Measurements from ENCODE around the gene RER1. TPM values are rescaled to one million over a fixed set of nuclear protein-coding genes. Genes with fewer than 3 reads are reported as not detected.

The RER1 gene
- total RNA-seq, 2 experiments from 2014 or later, result 146 to 174 TPM

DNA sequence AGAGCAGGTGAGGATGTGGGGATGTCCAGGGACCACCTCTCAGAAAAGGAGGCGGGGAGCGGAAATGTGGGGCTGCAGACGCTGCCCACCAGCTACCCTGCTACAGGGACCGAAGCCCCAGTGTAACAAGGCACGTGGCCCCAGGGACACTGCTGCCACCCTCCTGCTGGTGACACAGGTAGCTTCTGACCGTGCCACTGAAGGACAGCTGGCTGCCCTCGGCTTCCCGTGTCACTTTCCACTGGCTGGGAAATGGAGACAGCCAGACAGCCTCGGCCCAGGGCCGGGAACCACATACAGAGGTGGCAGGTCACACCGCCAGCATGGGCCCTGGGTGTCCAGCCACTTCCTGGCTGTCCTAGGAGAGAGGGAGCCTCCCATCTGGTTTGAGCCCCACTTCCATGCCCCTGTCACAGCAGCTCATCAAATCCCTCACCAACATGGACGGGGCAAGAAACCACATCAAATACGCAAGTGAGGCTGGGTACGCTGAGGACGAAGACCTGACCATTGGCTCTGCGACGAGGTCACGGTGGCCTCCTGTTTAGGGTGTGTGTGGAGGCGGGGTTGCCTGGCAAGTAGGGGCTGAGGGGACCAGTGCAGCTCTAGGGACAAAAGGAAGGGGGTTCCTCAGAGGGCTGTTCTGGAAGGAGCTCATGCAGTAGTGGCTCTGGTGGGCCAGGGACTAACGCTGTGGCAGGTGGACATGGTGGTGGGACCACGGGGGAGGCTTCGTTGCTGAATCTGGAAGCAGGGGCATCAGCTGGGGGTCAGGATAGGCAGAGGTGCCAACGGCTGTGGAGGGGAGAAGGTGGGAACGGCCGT, 15.7 kb downstream of the RER1 start:
- H3K27me3 Mint-ChIP-seq, result no peaks in the 10 kb centered on the region
- H3K36me3 Mint-ChIP-seq, result peaks cover 12% of the 10 kb centered on the region
- H3K9me3 Mint-ChIP-seq (ENCODE audit: low read depth), result no peaks in the 10 kb centered on the region
- CTCF ChIA-PET, result interaction anchor here (0.7 to 0.8 kb wide), 2 partner anchors 8 to 26 kb away, joined by 3 read pairs; no protein-coding TSS in a partner anchor
- H3K4me1 Mint-ChIP-seq, result peaks cover 9% of the 10 kb centered on the region
- no peak overlapping the region for H3K27ac Mint-ChIP-seq
- no peak overlapping the region for H3K4me3 Mint-ChIP-seq
- DNase-seq, result no peak
- ATAC-seq, result no peak

DNA sequence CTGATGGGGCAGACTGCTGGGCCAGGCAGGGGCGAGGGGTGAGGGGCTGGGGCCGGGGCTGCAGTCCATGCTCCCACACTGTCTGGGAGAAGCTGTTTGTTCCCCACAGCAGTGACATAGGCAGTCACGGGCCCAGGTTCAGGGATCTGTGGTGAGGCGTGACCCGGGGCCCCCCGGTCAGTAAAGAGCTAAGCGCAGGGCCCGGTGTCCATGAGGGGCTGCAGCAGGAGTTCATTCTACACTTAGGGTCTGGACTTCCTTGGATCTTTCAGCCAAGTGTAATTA, 16.3 kb downstream of the RER1 start:
- peaks cover 12% of the 10 kb centered on the region for H3K36me3 Mint-ChIP-seq
- ATAC-seq, result no peak
- H3K9me3 Mint-ChIP-seq (ENCODE audit: low read depth), result no peaks in the 10 kb centered on the region
- no peak for DNase-seq
- peaks cover 9% of the 10 kb centered on the region for H3K4me1 Mint-ChIP-seq
- no peak overlapping the region for H3K4me3 Mint-ChIP-seq
- CTCF ChIA-PET, result no interaction called here
- no peak overlapping the region for H3K27ac Mint-ChIP-seq
- no peaks in the 10 kb centered on the region for H3K27me3 Mint-ChIP-seq

DNA sequence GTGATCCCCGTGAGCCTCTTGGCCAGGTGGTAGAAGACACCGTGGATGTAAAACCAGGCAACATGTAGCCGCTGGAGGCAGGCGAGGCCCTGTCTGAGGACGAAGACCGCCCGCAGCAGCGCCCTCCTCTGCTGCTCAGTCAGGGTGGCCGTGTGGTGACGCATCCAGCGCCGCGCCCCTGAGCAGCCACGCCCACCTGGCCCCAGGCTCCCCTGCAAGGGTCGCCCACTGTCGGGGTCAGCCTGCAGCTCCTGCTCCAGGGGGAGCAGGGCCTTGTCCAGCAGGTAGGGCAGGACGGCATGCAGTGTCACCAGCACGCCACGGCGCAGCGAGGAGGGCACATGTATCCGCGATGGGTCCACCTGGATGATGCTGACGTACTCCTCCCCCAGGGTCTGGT, 16.8 kb downstream of the RER1 start:
- no peaks in the 10 kb centered on the region for H3K9me3 Mint-ChIP-seq (ENCODE audit: low read depth)
- no peak overlapping the region for H3K27ac Mint-ChIP-seq
- no peaks in the 10 kb centered on the region for H3K27me3 Mint-ChIP-seq
- H3K36me3 Mint-ChIP-seq, result peaks cover 11% of the 10 kb centered on the region
- no peak for DNase-seq
- H3K4me1 Mint-ChIP-seq, result peaks cover 9% of the 10 kb centered on the region
- CTCF ChIA-PET, result no interaction called here
- no peak overlapping the region for H3K4me3 Mint-ChIP-seq
- no peak for ATAC-seq

- no peak for ATAC-seq
- H3K27ac Mint-ChIP-seq, result no peak overlapping the region
- no peaks in the 10 kb centered on the region for H3K9me3 Mint-ChIP-seq (ENCODE audit: low read depth)
- no peaks in the 10 kb centered on the region for H3K27me3 Mint-ChIP-seq
- H3K4me3 Mint-ChIP-seq, result no peak overlapping the region
- CTCF ChIA-PET, result interaction anchor here (1.0 kb wide), 1 partner anchor 177 kb away, joined by 3 read pairs; no protein-coding TSS in a partner anchor
- peaks cover 10% of the 10 kb centered on the region for H3K36me3 Mint-ChIP-seq
- DNase-seq, result no peak
- peaks cover 12% of the 10 kb centered on the region for H3K4me1 Mint-ChIP-seq
Observed at GRCh38 chr1:2408859-2409276, 17.2 kb downstream of the RER1 start.

DNA sequence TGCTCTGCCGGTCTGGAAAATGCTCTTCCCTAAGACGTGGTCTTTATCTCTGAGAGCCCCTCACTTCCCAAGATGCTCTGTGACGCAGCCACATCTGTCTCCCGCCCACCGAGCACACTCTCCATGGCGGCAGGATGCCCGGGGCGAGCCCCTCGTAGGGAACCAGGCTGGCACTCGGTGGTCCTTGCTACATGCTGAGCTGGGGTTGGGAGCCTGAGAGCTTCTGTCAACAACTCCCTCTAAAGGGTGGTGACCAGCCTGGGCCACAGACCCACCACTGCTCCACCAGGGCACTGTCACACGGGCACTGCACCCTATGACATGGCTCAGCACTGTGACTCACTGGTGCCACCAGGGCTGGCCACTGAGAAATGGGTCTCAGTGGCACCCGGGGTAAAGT, 18.1 kb downstream of the RER1 start:
- CTCF ChIA-PET, result interaction anchor here (1.0 to 1.4 kb wide), 2 partner anchors 18 to 176 kb away, joined by 3 read pairs; partner anchors contain the start of genes MORN1 and RER1
- H3K4me3 Mint-ChIP-seq, result no peak overlapping the region
- no peaks in the 10 kb centered on the region for H3K9me3 Mint-ChIP-seq (ENCODE audit: low read depth)
- peaks cover 21% of the 10 kb centered on the region for H3K4me1 Mint-ChIP-seq
- no peak for DNase-seq
- H3K27me3 Mint-ChIP-seq, result no peaks in the 10 kb centered on the region
- H3K36me3 Mint-ChIP-seq, result peaks cover 6% of the 10 kb centered on the region
- H3K27ac Mint-ChIP-seq, result no peak overlapping the region
- no peak for ATAC-seq

- CTCF ChIA-PET, result interaction anchor here (0.7 to 1.1 kb wide), 3 partner anchors 144 to 1048 kb away, joined by 3 read pairs; partner anchors contain the start of gene TNFRSF14
Observed at GRCh38 chr1:2411801-2412394, 20.3 kb downstream of the RER1 start.

GRCh38 chr1:2412395-2412772, 20.7 kb downstream of the RER1 start, which contains the start of gene PEX10:
Gene PEX10 (minus strand): TSS chr1:2412564. CDS start chr1:2412502, 62 bp downstream.
- peak within 1 kb of the TSS; percentile 81 for H3K4me3 Mint-ChIP-seq
- peaks cover 43% of the 10 kb centered on the region for H3K4me1 Mint-ChIP-seq
- H3K9me3 Mint-ChIP-seq (ENCODE audit: low read depth), result no peaks in the 10 kb centered on the region
- peak within 1 kb of the TSS; percentile 95 for H3K27ac Mint-ChIP-seq
- CTCF ChIA-PET, result interaction anchor here (0.9 to 1.8 kb wide), 6 partner anchors 112 to 217 kb away, joined by 3 to 19 read pairs (median 6); partner anchors contain the start of gene FAAP20
- no peaks in the 10 kb centered on the region for H3K36me3 Mint-ChIP-seq
- ATAC-seq, result peak; percentile 88
- DNase-seq, result peak; percentile 99
- no peaks in the 10 kb centered on the region for H3K27me3 Mint-ChIP-seq

More at GRCh38 chr1:2411801-2412394, 20.3 kb downstream of the RER1 start:
- DNase-seq (no peak), ATAC-seq (peak; percentile 31)
- peak overlapping the region; percentile 81 for H3K27ac Mint-ChIP-seq
- H3K36me3 Mint-ChIP-seq, result no peaks in the 10 kb centered on the region
- peaks cover 39% of the 10 kb centered on the region for H3K4me1 Mint-ChIP-seq
- H3K9me3 Mint-ChIP-seq (ENCODE audit: low read depth), result no peaks in the 10 kb centered on the region
- peak overlapping the region; percentile 81 for H3K4me3 Mint-ChIP-seq
- H3K27me3 Mint-ChIP-seq, result no peaks in the 10 kb centered on the region

GRCh38 chr1:2412773-2413494, 21.3 kb downstream of the RER1 start:
- peaks cover 43% of the 10 kb centered on the region for H3K4me1 Mint-ChIP-seq
- H3K27ac Mint-ChIP-seq, result peak overlapping the region; percentile 95
- no peaks in the 10 kb centered on the region for H3K9me3 Mint-ChIP-seq (ENCODE audit: low read depth)
- DNase-seq, result peak; percentile 55
- no peaks in the 10 kb centered on the region for H3K27me3 Mint-ChIP-seq
- no peaks in the 10 kb centered on the region for H3K36me3 Mint-ChIP-seq
- H3K4me3 Mint-ChIP-seq, result peak overlapping the region; percentile 81
- ATAC-seq, result peak; percentile 46
- CTCF ChIA-PET, result interaction anchor here (0.8 to 1.8 kb wide), 9 partner anchors 21 to 375 kb away, joined by 3 to 19 read pairs (median 4); partner anchors contain the start of genes FAAP20, MORN1, RER1 and TNFRSF14

- ATAC-seq, result no peak
- DNase-seq, result peak; percentile 58
- Mint-ChIP-seq H3K36me3 (no peaks in the 10 kb centered on the region), H3K27ac (peak overlapping the region; percentile 95), H3K4me3 (peak overlapping the region; percentile 75), H3K4me1 (peaks cover 43% of the 10 kb centered on the region), H3K27me3 (no peaks in the 10 kb centered on the region), H3K9me3 (ENCODE audit: low read depth) (no peaks in the 10 kb centered on the region)
- CTCF ChIA-PET, result interaction anchor here (0.8 to 4.0 kb wide), 12 partner anchors 22 to 374 kb away, joined by 3 to 69 read pairs (median 10); partner anchors contain the start of genes FAAP20, MORN1, PANK4 and RER1
Observed at GRCh38 chr1:2413495-2414296, 22.1 kb downstream of the RER1 start.

- Mint-ChIP-seq H3K27me3 (no peaks in the 10 kb centered on the region), H3K27ac (peak overlapping the region; percentile 95), H3K4me1 (peaks cover 43% of the 10 kb centered on the region), H3K9me3 (ENCODE audit: low read depth) (no peaks in the 10 kb centered on the region), H3K4me3 (peak overlapping the region; percentile 75), H3K36me3 (no peaks in the 10 kb centered on the region)
- ATAC-seq (peak; percentile 40), DNase-seq (peak; percentile 91)
- CTCF ChIA-PET, result interaction anchor here (0.7 to 4.0 kb wide), 17 partner anchors 9 to 376 kb away, joined by 3 to 69 read pairs (median 3); partner anchors contain the start of genes FAAP20, PANK4, PRXL2B and TNFRSF14
Observed at GRCh38 chr1:2414297-2414958, 22.8 kb downstream of the RER1 start.

GRCh38 chr1:2415337-2415736, 23.7 kb downstream of the RER1 start:
- Mint-ChIP-seq H3K36me3 (no peaks in the 10 kb centered on the region), H3K27me3 (no peaks in the 10 kb centered on the region), H3K9me3 (ENCODE audit: low read depth) (no peaks in the 10 kb centered on the region), H3K4me1 (peaks cover 43% of the 10 kb centered on the region), H3K27ac (peak overlapping the region; percentile 95), H3K4me3 (peak overlapping the region; percentile 75)
- DNase-seq (peak; percentile 55), ATAC-seq (no peak)
- CTCF ChIA-PET, result interaction anchor here (0.8 to 4.0 kb wide), 21 partner anchors 8 to 386 kb away, joined by 3 to 69 read pairs (median 5); partner anchors contain the start of genes MORN1, PANK4, PRXL2B and RER1

DNA sequence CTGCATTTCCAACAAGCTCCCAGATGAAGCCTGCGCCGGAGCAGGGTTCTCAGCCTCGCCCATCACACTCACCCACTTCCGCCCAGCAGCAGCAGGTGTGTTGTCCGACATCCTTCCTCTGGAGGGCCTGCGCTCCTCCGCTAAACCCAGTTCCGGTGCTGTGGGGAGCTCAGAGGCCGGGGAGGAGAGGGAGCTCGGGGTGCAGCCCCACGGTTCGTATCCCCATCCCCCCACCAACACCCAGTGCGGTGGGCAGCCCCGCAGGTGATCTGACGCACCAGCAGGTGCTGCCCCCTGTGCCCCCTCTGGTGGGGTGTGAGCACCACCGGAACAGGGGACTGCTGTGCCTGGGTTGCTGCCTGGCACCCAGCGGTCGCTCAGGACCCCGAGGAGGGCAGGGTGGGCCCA, 24.2 kb downstream of the RER1 start:
- Mint-ChIP-seq H3K36me3 (no peaks in the 10 kb centered on the region), H3K27me3 (no peaks in the 10 kb centered on the region), H3K27ac (peak overlapping the region; percentile 95), H3K9me3 (ENCODE audit: low read depth) (no peaks in the 10 kb centered on the region), H3K4me3 (peak overlapping the region; percentile 75), H3K4me1 (peaks cover 41% of the 10 kb centered on the region)
- ATAC-seq (peak; percentile 13), DNase-seq (peak; percentile 85)
- CTCF ChIA-PET, result interaction anchor here (0.8 to 4.0 kb wide), 21 partner anchors 9 to 389 kb away, joined by 3 to 69 read pairs (median 5); partner anchors contain the start of genes FAAP20, MORN1, PANK4 and PRXL2B

Measured in activated CD8-positive, alpha-beta memory T cell treated with anti-CD3 and anti-CD28 coated beads, Interleukin-2, amount 10 ng/mL, durations not matched to agents 7 days and 5 days (primary cell).